ENCODE data around the gene TRIM59. TPM values are rescaled to one million over a fixed set of nuclear protein-coding genes. Genes with fewer than 3 reads are reported as not detected.

TRIM59 gene
- total RNA-seq, 2 experiments from 2014 or later, result 32.5 to 42.2 TPM

- Mint-ChIP-seq H3K4me1 (no peaks in the 10 kb centered on the region), H3K36me3 (ENCODE audit: low read depth) (no peaks in the 10 kb centered on the region), H3K27ac (no peak overlapping the region), H3K9me3 (ENCODE audit: low read depth) (peaks cover 9% of the 10 kb centered on the region), H3K27me3 (peaks cover 8% of the 10 kb centered on the region), H3K4me3 (no peak overlapping the region)
- intact Hi-C loops (cut with DNase I, micrococcal nuclease), result no loop called here
- DNase-seq, result no peak
- ChIA-PET CTCF (no interaction called here), POLR2A (no interaction called here)
- no peak for ATAC-seq
Observed at GRCh38 chr3:160475153-160475552, 25.6 kb upstream of the TRIM59 start.

GRCh38 chr3:160474416-160474838 is 24.8 kb upstream of the TRIM59 start:
- no peak for ATAC-seq
- CTCF ChIA-PET, result no interaction called here
- Mint-ChIP-seq H3K4me3 (no peak overlapping the region), H3K27me3 (peaks cover 8% of the 10 kb centered on the region), H3K27ac (no peak overlapping the region), H3K4me1 (no peaks in the 10 kb centered on the region), H3K36me3 (ENCODE audit: low read depth) (peaks cover 2% of the 10 kb centered on the region), H3K9me3 (ENCODE audit: low read depth) (peaks cover 15% of the 10 kb centered on the region)
- DNase-seq, result no peak
- intact Hi-C loops (cut with DNase I, micrococcal nuclease), result no loop called here
- POLR2A ChIA-PET, result no interaction called here

DNA sequence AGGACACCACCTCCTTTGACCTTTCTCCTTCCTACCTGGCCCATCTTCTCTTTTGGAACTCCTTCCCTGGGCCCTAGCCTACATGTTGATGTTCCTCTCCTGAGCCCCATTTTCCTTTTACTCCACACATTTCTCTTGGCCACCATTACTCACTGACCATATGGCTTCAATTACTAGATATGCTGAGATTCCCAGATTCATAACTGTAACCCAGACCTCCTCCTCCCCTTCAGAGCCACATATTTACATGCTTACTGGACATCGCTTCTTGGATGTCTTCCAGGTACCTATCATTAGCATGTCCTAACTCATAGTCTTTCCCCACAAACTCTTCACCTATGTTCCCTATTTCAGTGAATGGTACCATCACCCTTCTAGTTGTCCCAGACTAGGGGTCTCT is 24.4 kb upstream of the TRIM59 start:
- ATAC-seq, result no peak
- ChIA-PET POLR2A (no interaction called here), CTCF (no interaction called here)
- Mint-ChIP-seq H3K27me3 (peaks cover 8% of the 10 kb centered on the region), H3K4me1 (no peaks in the 10 kb centered on the region), H3K36me3 (ENCODE audit: low read depth) (peaks cover 2% of the 10 kb centered on the region), H3K4me3 (no peak overlapping the region), H3K27ac (no peak overlapping the region), H3K9me3 (ENCODE audit: low read depth) (peaks cover 18% of the 10 kb centered on the region)
- intact Hi-C loops (cut with DNase I, micrococcal nuclease), result no loop called here
- no peak for DNase-seq

- Mint-ChIP-seq H3K27me3 (peaks cover 8% of the 10 kb centered on the region), H3K27ac (no peak overlapping the region), H3K4me1 (no peaks in the 10 kb centered on the region), H3K36me3 (ENCODE audit: low read depth) (peaks cover 2% of the 10 kb centered on the region), H3K4me3 (no peak overlapping the region), H3K9me3 (ENCODE audit: low read depth) (peaks cover 21% of the 10 kb centered on the region)
- ChIA-PET CTCF (no interaction called here), POLR2A (no interaction called here)
- intact Hi-C loops (cut with DNase I, micrococcal nuclease), result no loop called here
- no peak for DNase-seq
- no peak for ATAC-seq
Observed at GRCh38 chr3:160473221-160473620, 23.6 kb upstream of the TRIM59 start.

- H3K4me3 Mint-ChIP-seq, result no peak overlapping the region
- peaks cover 8% of the 10 kb centered on the region for H3K27me3 Mint-ChIP-seq
- ATAC-seq, result no peak
- intact Hi-C loops (cut with DNase I, micrococcal nuclease), result no loop called here
- CTCF ChIA-PET, result no interaction called here
- H3K27ac Mint-ChIP-seq, result no peak overlapping the region
- peaks cover 2% of the 10 kb centered on the region for H3K36me3 Mint-ChIP-seq (ENCODE audit: low read depth)
- H3K4me1 Mint-ChIP-seq, result no peaks in the 10 kb centered on the region
- no peak for DNase-seq
- POLR2A ChIA-PET, result no interaction called here
- H3K9me3 Mint-ChIP-seq (ENCODE audit: low read depth), result peaks cover 21% of the 10 kb centered on the region
Observed at GRCh38 chr3:160472344-160472743, 22.8 kb upstream of the TRIM59 start.

DNA sequence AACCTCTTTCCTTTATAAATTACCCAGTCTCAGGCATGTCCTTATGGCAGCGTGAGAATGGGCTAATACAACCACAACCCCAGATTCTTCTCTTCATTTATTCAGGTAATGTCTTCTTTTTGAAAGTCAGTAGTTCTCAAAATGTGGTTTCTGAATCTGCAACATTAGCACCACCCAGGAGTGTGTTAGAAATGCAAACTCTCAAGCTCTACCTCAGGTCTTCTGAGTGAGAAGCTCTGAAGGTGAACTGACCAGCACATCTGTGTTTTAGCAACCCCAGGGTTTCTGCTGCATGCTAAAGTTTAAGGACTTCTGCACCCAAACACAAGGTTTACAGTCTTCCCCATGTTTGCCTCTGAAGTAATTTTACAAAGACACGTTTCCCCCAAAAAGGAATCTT is 22.3 kb upstream of the TRIM59 start:
- ChIA-PET CTCF (no interaction called here), POLR2A (no interaction called here)
- no peak overlapping the region for H3K4me3 Mint-ChIP-seq
- ATAC-seq (no peak), DNase-seq (no peak)
- peaks cover 10% of the 10 kb centered on the region for H3K27me3 Mint-ChIP-seq
- peaks cover 21% of the 10 kb centered on the region for H3K9me3 Mint-ChIP-seq (ENCODE audit: low read depth)
- H3K36me3 Mint-ChIP-seq (ENCODE audit: low read depth), result peaks cover 2% of the 10 kb centered on the region
- H3K27ac Mint-ChIP-seq, result no peak overlapping the region
- H3K4me1 Mint-ChIP-seq, result no peaks in the 10 kb centered on the region
- intact Hi-C loops (cut with DNase I, micrococcal nuclease), result no loop called here

GRCh38 chr3:160470181-160470580 is 20.6 kb upstream of the TRIM59 start:
- intact Hi-C loops (cut with DNase I, micrococcal nuclease), result no loop called here
- H3K27ac Mint-ChIP-seq, result no peak overlapping the region
- H3K4me3 Mint-ChIP-seq, result no peak overlapping the region
- no peaks in the 10 kb centered on the region for H3K4me1 Mint-ChIP-seq
- DNase-seq (no peak), ATAC-seq (no peak)
- POLR2A ChIA-PET, result no interaction called here
- H3K27me3 Mint-ChIP-seq, result peaks cover 11% of the 10 kb centered on the region
- CTCF ChIA-PET, result interaction anchor here (1.2 kb wide), 1 partner anchor 25 kb away, joined by 3 read pairs; no protein-coding TSS in a partner anchor
- H3K9me3 Mint-ChIP-seq (ENCODE audit: low read depth), result peaks cover 21% of the 10 kb centered on the region
- peaks cover 2% of the 10 kb centered on the region for H3K36me3 Mint-ChIP-seq (ENCODE audit: low read depth)

DNA sequence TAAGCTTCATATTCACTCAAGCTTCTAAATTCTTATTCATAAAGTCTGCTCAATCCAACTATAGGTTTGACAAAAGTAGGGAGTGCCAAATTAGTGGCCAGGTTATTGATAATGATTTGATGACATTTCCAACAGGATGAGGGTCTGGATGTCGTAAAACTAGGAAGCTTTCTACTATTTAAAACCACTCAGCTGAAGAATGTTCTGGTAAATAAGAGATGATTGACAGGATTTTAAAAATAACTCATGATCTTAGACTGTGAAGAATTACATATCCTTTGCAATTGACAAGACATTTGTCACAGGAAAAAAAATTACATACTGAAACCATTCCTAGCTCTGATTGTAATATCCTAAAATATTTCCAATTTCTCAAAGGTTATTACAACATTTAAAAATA is 15.4 kb upstream of the TRIM59 start:
- Mint-ChIP-seq H3K4me1 (no peaks in the 10 kb centered on the region), H3K27ac (no peak overlapping the region), H3K4me3 (no peak overlapping the region), H3K9me3 (ENCODE audit: low read depth) (peaks cover 12% of the 10 kb centered on the region), H3K36me3 (ENCODE audit: low read depth) (peaks cover 2% of the 10 kb centered on the region), H3K27me3 (peaks cover 6% of the 10 kb centered on the region)
- CTCF ChIA-PET, result interaction anchor here (0.6 kb wide), 1 partner anchor 91 kb away, joined by 3 read pairs; no protein-coding TSS in a partner anchor
- intact Hi-C loops (cut with DNase I, micrococcal nuclease), result no loop called here
- POLR2A ChIA-PET, result interaction anchor here (0.6 kb wide), 1 partner anchor 65 kb away, joined by 3 read pairs; no protein-coding TSS in a partner anchor
- DNase-seq, result no peak
- ATAC-seq, result no peak

DNA sequence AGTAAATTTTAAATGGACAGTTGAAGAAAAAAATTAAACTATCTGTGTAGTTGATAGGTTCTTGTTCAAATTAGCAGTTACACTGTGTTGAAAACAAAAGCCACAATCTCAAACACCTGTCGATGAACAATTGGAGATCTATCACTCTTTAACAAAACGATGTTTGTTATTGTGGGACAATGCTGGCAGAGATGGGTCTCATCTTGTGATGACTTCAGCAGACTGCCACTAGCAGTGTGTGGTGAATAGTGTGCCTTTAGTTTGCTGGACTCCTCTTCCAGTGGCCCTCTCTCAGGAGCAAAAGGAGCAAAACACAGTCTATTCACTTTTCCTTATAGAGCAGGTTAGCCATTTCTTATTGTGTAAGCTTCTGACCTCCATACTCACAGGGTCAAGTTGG is 14.7 kb upstream of the TRIM59 start:
- peaks cover 6% of the 10 kb centered on the region for H3K27me3 Mint-ChIP-seq
- ChIA-PET CTCF (no interaction called here), POLR2A (interaction anchor here (0.6 kb wide), 1 partner anchor 66 kb away, joined by 3 read pairs; no protein-coding TSS in a partner anchor)
- no peak overlapping the region for H3K4me3 Mint-ChIP-seq
- no peak overlapping the region for H3K27ac Mint-ChIP-seq
- peaks cover 6% of the 10 kb centered on the region for H3K9me3 Mint-ChIP-seq (ENCODE audit: low read depth)
- H3K36me3 Mint-ChIP-seq (ENCODE audit: low read depth), result no peaks in the 10 kb centered on the region
- intact Hi-C loops (cut with DNase I, micrococcal nuclease), result no loop called here
- ATAC-seq (no peak), DNase-seq (no peak)
- H3K4me1 Mint-ChIP-seq, result no peaks in the 10 kb centered on the region

DNA sequence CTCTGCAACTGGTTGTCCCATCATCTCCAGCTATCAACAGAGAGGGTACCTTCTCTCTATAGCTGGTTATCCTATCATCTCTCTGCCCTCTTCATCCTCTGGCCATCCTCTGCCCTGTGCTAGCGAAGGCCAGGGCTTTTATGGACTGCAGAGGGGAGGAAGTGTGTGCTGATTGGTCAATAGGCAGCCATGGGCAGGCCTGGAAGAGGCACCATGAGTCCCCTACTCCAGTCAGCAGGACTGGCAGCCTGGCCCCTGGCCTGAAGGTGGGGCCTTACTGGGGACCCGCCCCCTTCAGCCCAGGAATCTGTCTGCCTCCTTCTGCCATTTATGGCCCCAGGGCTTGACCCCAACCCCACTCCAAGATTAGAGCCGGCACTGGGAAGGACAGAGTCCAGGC is 10.4 kb upstream of the TRIM59 start:
- H3K27me3 Mint-ChIP-seq, result peaks cover 3% of the 10 kb centered on the region
- POLR2A ChIA-PET, result no interaction called here
- H3K36me3 Mint-ChIP-seq (ENCODE audit: low read depth), result no peaks in the 10 kb centered on the region
- no peaks in the 10 kb centered on the region for H3K9me3 Mint-ChIP-seq (ENCODE audit: low read depth)
- no peak overlapping the region for H3K4me3 Mint-ChIP-seq
- CTCF ChIA-PET, result interaction anchor here (0.6 to 1.6 kb wide), 2 partner anchors 20 to 27 kb away, joined by 3 to 4 read pairs; no protein-coding TSS in a partner anchor
- no peaks in the 10 kb centered on the region for H3K4me1 Mint-ChIP-seq
- DNase-seq (no peak), ATAC-seq (no peak)
- intact Hi-C loops (cut with DNase I, micrococcal nuclease), result no loop called here
- H3K27ac Mint-ChIP-seq, result no peak overlapping the region

- ATAC-seq, result no peak
- Mint-ChIP-seq H3K4me3 (no peak overlapping the region), H3K27ac (no peak overlapping the region), H3K4me1 (no peaks in the 10 kb centered on the region), H3K9me3 (ENCODE audit: low read depth) (no peaks in the 10 kb centered on the region), H3K27me3 (peaks cover 3% of the 10 kb centered on the region), H3K36me3 (ENCODE audit: low read depth) (no peaks in the 10 kb centered on the region)
- intact Hi-C loops (cut with DNase I, micrococcal nuclease), result no loop called here
- ChIA-PET POLR2A (no interaction called here), CTCF (interaction anchor here (0.6 to 1.6 kb wide), 3 partner anchors 21 to 94 kb away, joined by 3 to 4 read pairs (median 3); no protein-coding TSS in a partner anchor)
- DNase-seq, result no peak
Observed at GRCh38 chr3:160459450-160459970, 9.9 kb upstream of the TRIM59 start.

- Mint-ChIP-seq H3K4me3 (no peak overlapping the region), H3K27ac (no peak overlapping the region), H3K4me1 (no peaks in the 10 kb centered on the region), H3K9me3 (ENCODE audit: low read depth) (no peaks in the 10 kb centered on the region), H3K36me3 (ENCODE audit: low read depth) (no peaks in the 10 kb centered on the region), H3K27me3 (peaks cover 3% of the 10 kb centered on the region)
- ChIA-PET CTCF (interaction anchor here (0.6 kb wide), 1 partner anchor 54 kb away, joined by 4 read pairs; no protein-coding TSS in a partner anchor), POLR2A (no interaction called here)
- ATAC-seq (no peak), DNase-seq (no peak)
- intact Hi-C loops (cut with DNase I, micrococcal nuclease), result no loop called here
Observed at GRCh38 chr3:160458151-160458550, 8.6 kb upstream of the TRIM59 start.

Data from activated CD4-positive, alpha-beta T cell treated with anti-CD3 and anti-CD28 coated beads for 36 hours (primary cell).